ENCODE results near the gene LRP3. TPM values are rescaled to one million over a fixed set of nuclear protein-coding genes. Genes with fewer than 3 reads are reported as not detected.

The LRP3 gene
- 45.4 and 49.3 TPM in 2 replicates for total RNA-seq

GRCh38 chr19:33193865-33194362, at the start of gene LRP3:
Gene LRP3, plus strand, starts transcription at chr19:33194330. Its CDS starts 456 bp downstream, at chr19:33194786.

GRCh38 chr19:33225458-33225926, 31.4 kb downstream of the LRP3 start, which contains the start of gene SLC7A10:
Gene SLC7A10, minus strand, starts transcription at chr19:33225850. Its CDS starts 147 bp downstream, at chr19:33225703.

Other genes with a start within 250 kb of the LRP3 start
- gene CEP89, start 222.4 kb upstream of the LRP3 start, total RNA-seq, result 11.4 and 13.1 TPM in 2 replicates
- gene FAAP24, start 222.1 kb upstream of the LRP3 start, total RNA-seq, result 0.98 and 1.1 TPM in 2 replicates
- 2.8 and 4.3 TPM in 2 replicates for gene RHPN2, start 129.4 kb upstream of the LRP3 start, total RNA-seq
- gene GPATCH1, start 113.1 kb upstream of the LRP3 start, total RNA-seq, result 5.7 and 6.0 TPM in 2 replicates
- gene WDR88, start 62.2 kb upstream of the LRP3 start, total RNA-seq, result not detected in 2 replicates
- not detected in 2 replicates for gene SLC7A10, start 31.5 kb downstream of the LRP3 start, total RNA-seq
- 0.07 and 0.13 TPM in 2 replicates for gene CEBPA, start 108.2 kb downstream of the LRP3 start, total RNA-seq
- gene CEBPG, start 179.4 kb downstream of the LRP3 start, total RNA-seq, result 21.0 and 30.6 TPM in 2 replicates